HepG2 (cell line): ENCODE results near the gene C14orf93. TPM values are rescaled to one million over a fixed set of nuclear protein-coding genes. Genes with fewer than 3 reads are reported as not detected.

Experiments used
- DPF2 ChIP-seq: sonication (generic); formaldehyde crosslinking; IDR thresholded peaks from 2 replicates; pipeline ENCODE4 v1.4.0; 2020; ENCODE audit warnings: mild to moderate bottlenecking, low read depth, missing genetic modification reagents, borderline replicate concordance
- KDM5B ChIP-seq: sonication (generic); formaldehyde crosslinking; IDR thresholded peaks from 2 replicates; pipeline ENCODE4 v1.4.0; 2020; ENCODE audit warnings: missing genetic modification reagents, mild to moderate bottlenecking, borderline replicate concordance
- PAF1 ChIP-seq: IDR thresholded peaks from 2 replicates; pipeline ENCODE4 v1.6.1; 2016; ENCODE audit warnings: missing genetic modification reagents, missing compliant biosample characterization
- POLR2AphosphoS2 ChIP-seq: IDR thresholded peaks from 2 replicates; pipeline ENCODE4 v1.6.1; 2011; ENCODE audit warnings: low read depth, low read length, improper control_type of control experiment
- ZBTB37 ChIP-seq: sonication (generic); formaldehyde crosslinking; IDR thresholded peaks from 2 replicates; pipeline ENCODE4 v1.4.0; 2020; ENCODE audit warnings: mild to moderate bottlenecking, missing genetic modification reagents
- ZBTB40 ChIP-seq, 2 experiments: fragments of 450-650 bp in 1 of 2; sonication (generic) in 1 of 2; formaldehyde crosslinking in 1 of 2; IDR thresholded peaks; 2 replicates each; pipeline versions ENCODE4 v1.6.1 to v1.8.0; 2016 to 2022; ENCODE audit warnings: antibody characterized with exemption in 1 of 2, mild to moderate bottlenecking in 1 of 2, missing genetic modification reagents in 1 of 2
- ZFAT ChIP-seq: sonication (generic); formaldehyde crosslinking; conservative IDR thresholded peaks from 2 replicates; pipeline ENCODE4 v1.8.1; 2023; ENCODE audit warnings: missing genetic modification reagents, inconsistent platforms
- ZMYM3 ChIP-seq: sonication (generic); formaldehyde crosslinking; IDR thresholded peaks from 2 replicates; pipeline ENCODE4 v1.5.1; 2020; ENCODE audit warnings: mild to moderate bottlenecking, missing genetic modification reagents
- ZNF260 ChIP-seq: sonication (generic); formaldehyde crosslinking; IDR thresholded peaks from 2 replicates; pipeline ENCODE4 v1.4.0; 2020; ENCODE audit warnings: missing genetic modification reagents, low read depth, mild to moderate bottlenecking, borderline replicate concordance
- ZNF292 ChIP-seq: sonication (generic); formaldehyde crosslinking; IDR thresholded peaks from 2 replicates; pipeline ENCODE4 v1.8.1; 2022; ENCODE audit warnings: mild to moderate bottlenecking, low read depth, missing genetic modification reagents, borderline replicate concordance
- ZNF296 ChIP-seq: sonication (generic); formaldehyde crosslinking; conservative IDR thresholded peaks from 2 replicates; pipeline ENCODE4 v1.5.0; 2020; ENCODE audit warnings: mild to moderate bottlenecking, missing genetic modification reagents
- ZNF569 ChIP-seq: sonication (generic); formaldehyde crosslinking; IDR thresholded peaks from 2 replicates; pipeline ENCODE4 v1.5.0; 2020; ENCODE audit warnings: mild to moderate bottlenecking, missing genetic modification reagents, moderate library complexity, borderline replicate concordance
- ZNF629 ChIP-seq: sonication (generic); formaldehyde crosslinking; conservative IDR thresholded peaks from 2 replicates; pipeline ENCODE4 v1.5.0; 2020; ENCODE audit warnings: missing genetic modification reagents
- ZNF782 ChIP-seq: sonication (generic); formaldehyde crosslinking; IDR thresholded peaks from 2 replicates; pipeline ENCODE4 v1.4.0; 2020; ENCODE audit warnings: missing genetic modification reagents, mild to moderate bottlenecking, borderline replicate concordance
- ZNF839 ChIP-seq: sonication (generic); formaldehyde crosslinking; IDR thresholded peaks from 2 replicates; pipeline ENCODE4 v1.4.0; 2020; ENCODE audit warnings: missing genetic modification reagents, mild to moderate bottlenecking, borderline replicate concordance
- polyA plus RNA-seq, 8 experiments: library from polyadenylated mRNA; depleted of rRNA in 3 of 8; stranded (reverse) in 7 of 8; unstranded in 1 of 8; fragments of >200 nt; fragmentation: Illumina TruSeq in 4 of 8; extraction: Trizol in 4 of 8; gene quantifications; 2 replicates each; pipeline versions ENCODE4 v1.2.1 to v1.2.3, GENCODE V29; 2011 to 2016; ENCODE audit warnings: low read depth in 4 of 8, missing spikeins in 1 of 8, mixed read lengths in 1 of 8; ENCODE audit not compliant: insufficient read depth in 1 of 8
- total RNA-seq, 5 experiments: library from RNA; depleted of rRNA; stranded (reverse); fragments of >200 nt; fragmentation: Illumina TruSeq; extraction: Trizol; gene quantifications; 2 replicates each; pipeline ENCODE4 v1.2.3, GENCODE V29; 2016; ENCODE audit warnings: low read depth in 1 of 5

C14orf93 gene
- total and polyA plus RNA-seq, 2 of the 13 experiments (the other 11 are each of a cell fraction or from before 2014, with no cell fraction given): 11.4 to 22.5 TPM

GRCh38 chr14:23045419-23046357, 35.7 kb upstream of the C14orf93 start (continued):
- no peak for TF ChIP-seq ZBTB40 (IDR thresholded peaks at IDR 0.05)
- TF ChIP-seq ZBTB40 (CRISPR knock-in tag; IDR thresholded peaks at IDR 0.05): peak; percentile 12; the same call in 1 of the 2 replicates
- TF ChIP-seq DPF2: no peak
- TF ChIP-seq ZNF569 (CRISPR knock-in tag): no peak
- no peak for TF ChIP-seq ZNF629 (CRISPR knock-in tag)
- TF ChIP-seq KDM5B: 0 out of 2 replicates have a peak, but pooled peaks have one; percentile 32
- TF ChIP-seq ZNF296 (CRISPR knock-in tag): 0 out of 2 replicates have a peak, but pooled peaks have one; percentile 28
- TF ChIP-seq ZFAT: no peak
- TF ChIP-seq PAF1 (CRISPR knock-in tag): no peak
- TF ChIP-seq ZNF292: 0 out of 2 replicates have a peak, but pooled peaks have one; percentile 38
- TF ChIP-seq ZMYM3: peak; percentile 39; the same call in 1 of the 2 replicates
- no peak for TF ChIP-seq ZBTB37
- no peak; the same call in 1 of the 2 replicates for TF ChIP-seq ZNF782
- 0 out of 2 replicates have a peak, but pooled peaks have one; percentile 80 for TF ChIP-seq ZNF839
- TF ChIP-seq ZNF260 (CRISPR knock-in tag): 0 out of 2 replicates have a peak, but pooled peaks have one; percentile 53
- no peak for TF ChIP-seq POLR2AphosphoS2
